ENCODE measurements around the gene DLG2. TPM values are rescaled to one million over a fixed set of nuclear protein-coding genes. Genes with fewer than 3 reads are reported as not detected.

The DLG2 gene
- total and polyA plus RNA-seq, 9 of the 15 experiments (the other 6 are each of a cell fraction or from before 2014, with no cell fraction given), result 0.52 to 1.6 (median 0.95) TPM

GRCh38 chr11:83938148-83938547, 1689.0 kb downstream of the DLG2 start:
- in situ Hi-C loops (cut with MboI), result no loop called here
- H2AFZ ChIP-seq (ENCODE audit: low read depth, low read length), result no peak overlapping the region
- no peak overlapping the region for H3K4me2 ChIP-seq (ENCODE audit: insufficient read depth, low read length)
- DNase-seq (ENCODE audit: extremely low read depth in 1 of 4, low spot score in 3 of 4), result no peak
- no peak for ATAC-seq
- no peaks in the 10 kb centered on the region for H3K36me3 ChIP-seq (ENCODE audit: control insufficient read depth, insufficient read depth, low read length)
- no peak overlapping the region for H3K4me3 ChIP-seq
- ChIA-PET POLR2A (no interaction called here), CTCF (ENCODE audit: low intra/inter-chr PET ratio) (no interaction called here)
- no peak overlapping the region for H3K9ac ChIP-seq (ENCODE audit: insufficient read depth in 1 of 2, low read depth in 2 of 2, low read length in 2 of 2)
- H3K79me2 ChIP-seq (ENCODE audit: control insufficient read depth, insufficient read depth, low read length), result no peaks in the 10 kb centered on the region
- intact Hi-C loops (cut with micrococcal nuclease), result no loop called here
- H3K27ac ChIP-seq (ENCODE audit: extremely low read depth, low read depth, low read length), result no peak overlapping the region
- no peaks in the 10 kb centered on the region for H4K20me1 ChIP-seq (replicated peaks; ENCODE audit: control insufficient read depth, insufficient read depth, low read length)
- no peaks in the 10 kb centered on the region for H3K27me3 ChIP-seq (ENCODE audit: control insufficient read depth in 2 of 2, insufficient read depth in 2 of 2, low read length in 2 of 2)
- H3K4me1 ChIP-seq (replicated peaks in 1 of 2; ENCODE audit: control insufficient read depth in 2 of 2, insufficient read depth in 2 of 2, low read length in 2 of 2), result no peaks in the 10 kb centered on the region
- H3K9me3 ChIP-seq (replicated peaks; ENCODE audit: control insufficient read depth, insufficient read depth, low read depth, low read length), result no peaks in the 10 kb centered on the region
- no peak for FAIRE-seq
- no peak for TF ChIP-seq KDM5B (IDR thresholded peaks at IDR 0.05; ENCODE audit: insufficient replicate concordance, low read depth, low read length)
- TF ChIP-seq NR4A1 (CRISPR knock-in tag; IDR thresholded peaks at IDR 0.05), result no peak
- no peak for TF ChIP-seq NR4A1 (tag; IDR thresholded peaks at IDR 0.05)
- no peak for TF ChIP-seq ZFP91 (CRISPR knock-in tag; IDR thresholded peaks at IDR 0.05)
- TF ChIP-seq NELFE (IDR thresholded peaks at IDR 0.05; ENCODE audit: insufficient read depth, insufficient read length), result no peak
- TF ChIP-seq ZNF707 (CRISPR knock-in tag; conservative IDR thresholded peaks at IDR 0.05), result no peak
- no peak for TF ChIP-seq PTTG1 (tag; IDR thresholded peaks at IDR 0.05; ENCODE audit: low read depth)
- no peak for TF ChIP-seq SIN3B (IDR thresholded peaks at IDR 0.05; ENCODE audit: low read depth)
- TF ChIP-seq ZSCAN29 (IDR thresholded peaks at IDR 0.05), result no peak
- TF ChIP-seq ZNF395 (CRISPR knock-in tag; IDR thresholded peaks at IDR 0.05), result no peak
- no peak for TF ChIP-seq ERF (CRISPR knock-in tag; IDR thresholded peaks at IDR 0.05)
- TF ChIP-seq ZNF133 (CRISPR knock-in tag; IDR thresholded peaks at IDR 0.05), result no peak
- TF ChIP-seq GATA2 (CRISPR knock-in tag; IDR thresholded peaks at IDR 0.05), result no peak
- no peak for TF ChIP-seq KLF6 (CRISPR knock-in tag; IDR thresholded peaks at IDR 0.05; ENCODE audit: borderline replicate concordance)
- TF ChIP-seq, protein P1, sequence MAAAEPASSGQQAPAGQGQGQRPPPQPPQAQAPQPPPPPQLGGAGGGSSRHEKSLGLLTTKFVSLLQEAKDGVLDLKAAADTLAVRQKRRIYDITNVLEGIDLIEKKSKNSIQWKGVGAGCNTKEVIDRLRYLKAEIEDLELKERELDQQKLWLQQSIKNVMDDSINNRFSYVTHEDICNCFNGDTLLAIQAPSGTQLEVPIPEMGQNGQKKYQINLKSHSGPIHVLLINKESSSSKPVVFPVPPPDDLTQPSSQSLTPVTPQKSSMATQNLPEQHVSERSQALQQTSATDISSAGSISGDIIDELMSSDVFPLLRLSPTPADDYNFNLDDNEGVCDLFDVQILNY (CRISPR knock-in tag; IDR thresholded peaks at IDR 0.05), result no peak
- TF ChIP-seq CHD2 (IDR thresholded peaks at IDR 0.05; ENCODE audit: low read depth, low read length), result no peak
- TF ChIP-seq USF2 (CRISPR knock-in tag; IDR thresholded peaks at IDR 0.05), result no peak
- no peak for TF ChIP-seq HBP1 (CRISPR knock-in tag; IDR thresholded peaks at IDR 0.05)
- TF ChIP-seq PRPF4 (IDR thresholded peaks at IDR 0.05; ENCODE audit: insufficient read depth, low read depth, low read length, poor library complexity, severe bottlenecking), result no peak
- WGBS (ENCODE audit: insufficient coverage, low coverage, missing lambda C conversion rate), result 7% methylated on average over 1 of the region's 1 CpG
- H3K9me1 ChIP-seq (ENCODE audit: control insufficient read depth, insufficient read depth, low read length), result no peaks in the 10 kb centered on the region
- no TSS peak for BruUV-seq (replicated peaks)

Measured in K562 (cell line).